22Rv1 (cell line): ENCODE measurements around the gene KRTAP10-2.

ENCODE experiments used
- H3K27ac ChIP-seq: fragments of 450-650 bp; 2 replicates; pipeline ENCODE4 v1.5.1; 2017
- CTCF ChIP-seq: fragments of 450-650 bp; IDR thresholded peaks from 2 replicates; pipeline ENCODE4 v1.5.1; 2017; ENCODE audit warnings: mild to moderate bottlenecking
- ZFX ChIP-seq: fragments of 450-650 bp; IDR thresholded peaks from 2 replicates; pipeline ENCODE4 v1.6.1; 2017; ENCODE audit warnings: antibody characterized with exemption, borderline replicate concordance

KRTAP10-2 gene

GRCh38 chr21:44532712-44533111 is 18.6 kb downstream of the KRTAP10-2 start:
- H3K27ac ChIP-seq: no peak overlapping the region
- TF ChIP-seq CTCF (no peak), ZFX (no peak)

- TF ChIP-seq CTCF: no peak
- H3K27ac ChIP-seq: no peak overlapping the region
These were observed 19.4 kb downstream of the KRTAP10-2 start for GRCh38 chr21:44531606-44532564.

- no peak for TF ChIP-seq CTCF
- no peak for TF ChIP-seq ZFX
- no peak overlapping the region for H3K27ac ChIP-seq
These were observed 20.3 kb downstream of the KRTAP10-2 start for GRCh38 chr21:44530903-44531605.

GRCh38 chr21:44530221-44530902 is 20.9 kb downstream of the KRTAP10-2 start:
- TF ChIP-seq CTCF (no peak), ZFX (no peak)
- no peak overlapping the region for H3K27ac ChIP-seq

GRCh38 chr21:44529503-44530125 is 21.7 kb downstream of the KRTAP10-2 start:
- no peak overlapping the region for H3K27ac ChIP-seq
- TF ChIP-seq ZFX (no peak), CTCF (no peak)

- H3K27ac ChIP-seq: no peak overlapping the region
- TF ChIP-seq CTCF: no peak
- TF ChIP-seq ZFX: no peak
These were observed 22.3 kb downstream of the KRTAP10-2 start for GRCh38 chr21:44529011-44529421.
